ENCODE results near the gene ANKRD28. TPM values are rescaled to one million over a fixed set of nuclear protein-coding genes. Genes with fewer than 3 reads are reported as not detected.

ANKRD28 gene
- total RNA-seq, 1 experiment from 2014 or later = 53.0 TPM

DNA sequence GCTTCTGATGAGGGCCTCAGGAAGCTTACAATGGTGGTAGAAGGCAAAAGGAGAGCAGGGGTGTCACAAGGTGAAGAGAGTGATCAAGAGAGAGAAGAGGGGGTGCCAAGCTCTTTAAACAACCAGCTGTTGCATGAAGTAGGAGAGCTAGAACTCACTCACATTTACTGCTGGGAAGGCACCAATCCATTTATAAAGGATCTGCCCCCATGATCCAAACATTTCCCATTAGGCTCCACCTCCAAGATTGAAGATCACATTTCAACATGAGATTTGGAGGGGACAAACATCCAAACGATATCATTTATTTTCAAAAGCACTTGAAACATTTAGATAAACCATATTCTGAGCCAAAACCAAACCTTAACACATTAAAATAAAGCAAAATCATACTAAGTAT lies 26.3 kb downstream of the ANKRD28 start:
- no peak overlapping the region for H3K9ac ChIP-seq (ENCODE audit: low read length)
- no peak overlapping the region for H3K27ac ChIP-seq (ENCODE audit: low read length)
- no peak overlapping the region for H2AFZ ChIP-seq (ENCODE audit: low read length)
- H3K79me2 ChIP-seq (ENCODE audit: low read length) = peaks cover 88% of the 10 kb centered on the region
- DNase-seq (no peak), ATAC-seq (no peak)
- no peaks in the 10 kb centered on the region for H3K36me3 ChIP-seq (ENCODE audit: low read depth, low read length)
- ChIA-PET CTCF (no interaction called here), POLR2A (ENCODE audit: unreplicated experiment) (no interaction called here)
- BruUV-seq (replicated peaks) = no TSS peak
- no peak for TF ChIP-seq EZH2phosphoT487 (IDR thresholded peaks at IDR 0.05; ENCODE audit: borderline replicate concordance, low read length)
- TF ChIP-seq, protein P1, sequence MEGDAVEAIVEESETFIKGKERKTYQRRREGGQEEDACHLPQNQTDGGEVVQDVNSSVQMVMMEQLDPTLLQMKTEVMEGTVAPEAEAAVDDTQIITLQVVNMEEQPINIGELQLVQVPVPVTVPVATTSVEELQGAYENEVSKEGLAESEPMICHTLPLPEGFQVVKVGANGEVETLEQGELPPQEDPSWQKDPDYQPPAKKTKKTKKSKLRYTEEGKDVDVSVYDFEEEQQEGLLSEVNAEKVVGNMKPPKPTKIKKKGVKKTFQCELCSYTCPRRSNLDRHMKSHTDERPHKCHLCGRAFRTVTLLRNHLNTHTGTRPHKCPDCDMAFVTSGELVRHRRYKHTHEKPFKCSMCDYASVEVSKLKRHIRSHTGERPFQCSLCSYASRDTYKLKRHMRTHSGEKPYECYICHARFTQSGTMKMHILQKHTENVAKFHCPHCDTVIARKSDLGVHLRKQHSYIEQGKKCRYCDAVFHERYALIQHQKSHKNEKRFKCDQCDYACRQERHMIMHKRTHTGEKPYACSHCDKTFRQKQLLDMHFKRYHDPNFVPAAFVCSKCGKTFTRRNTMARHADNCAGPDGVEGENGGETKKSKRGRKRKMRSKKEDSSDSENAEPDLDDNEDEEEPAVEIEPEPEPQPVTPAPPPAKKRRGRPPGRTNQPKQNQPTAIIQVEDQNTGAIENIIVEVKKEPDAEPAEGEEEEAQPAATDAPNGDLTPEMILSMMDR (conservative IDR thresholded peaks at IDR 0.05; ENCODE audit: low read depth, low read length) = no peak
- TF ChIP-seq EZH2 (IDR thresholded peaks at IDR 0.05; ENCODE audit: low read length, unreplicated experiment) = no peak
- 0 out of 2 replicates have a peak, but pooled peaks cover 3% of the 10 kb centered on the region for H4K20me1 ChIP-seq (ENCODE audit: low read length)
- peaks cover 22% of the 10 kb centered on the region for H3K4me1 ChIP-seq (ENCODE audit: insufficient read depth, low read length)
- H3K27me3 ChIP-seq (ENCODE audit: low read length) = no peaks in the 10 kb centered on the region
- no peaks in the 10 kb centered on the region for H3K9me3 ChIP-seq (ENCODE audit: low read length)
- H3K4me3 ChIP-seq (ENCODE audit: low read length) = no peak overlapping the region
- no peaks in the 10 kb centered on the region for H3K9me2 ChIP-seq (replicated peaks; ENCODE audit: low read length)
- intact Hi-C loops (cut with micrococcal nuclease) = no loop called here
- no peak overlapping the region for H3K4me2 ChIP-seq (ENCODE audit: low read length)
- peaks cover 11% of the 10 kb centered on the region for H3F3A ChIP-seq (ENCODE audit: low read length, unreplicated experiment)

DNA sequence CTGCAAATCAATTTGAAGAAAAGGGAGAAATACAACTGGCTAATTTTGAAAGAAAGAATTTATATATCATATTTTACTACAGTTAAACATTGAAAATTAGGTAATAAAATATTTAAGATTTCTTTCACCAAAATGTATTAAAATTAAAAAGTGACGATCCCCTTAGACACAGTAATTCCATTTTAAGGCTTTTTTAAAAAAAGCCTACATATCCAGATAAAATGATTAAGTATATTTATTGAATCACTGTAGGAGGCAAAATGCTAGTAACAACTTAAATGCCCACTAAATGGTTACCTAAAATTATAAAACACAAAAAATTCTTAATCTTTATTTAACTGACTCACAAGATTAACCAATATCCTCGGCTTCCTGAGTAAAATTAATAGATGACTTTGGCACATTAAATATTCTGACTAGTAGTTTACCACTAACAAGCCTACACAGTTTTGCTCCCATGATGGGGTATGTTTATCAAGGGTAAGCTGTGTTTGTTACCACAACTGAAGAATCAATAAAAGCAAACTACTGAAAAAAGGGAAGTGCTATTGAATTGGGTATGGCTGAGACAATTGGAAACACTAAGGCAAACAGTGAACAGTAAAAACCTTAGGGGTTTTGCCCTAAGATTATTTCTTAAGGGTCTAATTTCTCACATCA lies 28.4 kb downstream of the ANKRD28 start:
- CTCF ChIA-PET = no interaction called here
- POLR2A ChIA-PET (ENCODE audit: unreplicated experiment) = interaction anchor here (0.6 kb wide), 1 partner anchor 28 kb away, joined by 5 read pairs; no protein-coding TSS in a partner anchor
- peak; percentile 52 for ATAC-seq
- DNase-seq = peak; percentile 54
- H3K27ac ChIP-seq (ENCODE audit: low read length) = peak overlapping the region; percentile 81
- H3K79me2 ChIP-seq (ENCODE audit: low read length) = peaks cover 71% of the 10 kb centered on the region
- intact Hi-C loops (cut with micrococcal nuclease) = loop anchor here (1.0 to 2.0 kb wide), 3 partner anchors 28 to 135 kb away; partner anchors contain the start of gene ANKRD28
- H3K27me3 ChIP-seq (ENCODE audit: low read length) = no peaks in the 10 kb centered on the region
- no TSS peak for BruUV-seq (replicated peaks)
- peak overlapping the region; percentile 36; the same call in 1 of the 2 replicates for H3K4me3 ChIP-seq (ENCODE audit: low read length)
- H2AFZ ChIP-seq (ENCODE audit: low read length) = no peak overlapping the region
- H3K9me3 ChIP-seq (ENCODE audit: low read length) = no peaks in the 10 kb centered on the region
- H3K9ac ChIP-seq (ENCODE audit: low read length) = peak overlapping the region; percentile 26
- peaks cover 22% of the 10 kb centered on the region for H3K4me1 ChIP-seq (ENCODE audit: insufficient read depth, low read length)
- 0 out of 2 replicates have a peak, but pooled peaks cover 3% of the 10 kb centered on the region for H4K20me1 ChIP-seq (ENCODE audit: low read length)
- TF ChIP-seq, protein P1 (conservative IDR thresholded peaks at IDR 0.05; ENCODE audit: low read depth, low read length) = no peak
- TF ChIP-seq EZH2phosphoT487 (IDR thresholded peaks at IDR 0.05; ENCODE audit: borderline replicate concordance, low read length) = no peak
- no peak for TF ChIP-seq EZH2 (IDR thresholded peaks at IDR 0.05; ENCODE audit: low read length, unreplicated experiment)
- H3K36me3 ChIP-seq (ENCODE audit: low read depth, low read length) = no peaks in the 10 kb centered on the region
- H3F3A ChIP-seq (ENCODE audit: low read length, unreplicated experiment) = peaks cover 11% of the 10 kb centered on the region
- no peaks in the 10 kb centered on the region for H3K9me2 ChIP-seq (replicated peaks; ENCODE audit: low read length)
- peak overlapping the region; percentile 72 for H3K4me2 ChIP-seq (ENCODE audit: low read length)

Data from PC-3 (cell line).